NCI-H146 treated with DMSO at 0.1 percent for 48 hours (cell line): Measurements from ENCODE around the gene PRKRIP1.
"Not testable (repeated sequence)": the region's sequence is repeated elsewhere in the genome, so short reads cannot be mapped to it uniquely, and the experiment has no call there.

Experiments used
- DNase-seq: peaks from one replicate; lab custom pipeline; 2025; ENCODE audit not compliant: unreplicated experiment; lab: John Stamatoyannopoulos, UW

The PRKRIP1 gene

DNA sequence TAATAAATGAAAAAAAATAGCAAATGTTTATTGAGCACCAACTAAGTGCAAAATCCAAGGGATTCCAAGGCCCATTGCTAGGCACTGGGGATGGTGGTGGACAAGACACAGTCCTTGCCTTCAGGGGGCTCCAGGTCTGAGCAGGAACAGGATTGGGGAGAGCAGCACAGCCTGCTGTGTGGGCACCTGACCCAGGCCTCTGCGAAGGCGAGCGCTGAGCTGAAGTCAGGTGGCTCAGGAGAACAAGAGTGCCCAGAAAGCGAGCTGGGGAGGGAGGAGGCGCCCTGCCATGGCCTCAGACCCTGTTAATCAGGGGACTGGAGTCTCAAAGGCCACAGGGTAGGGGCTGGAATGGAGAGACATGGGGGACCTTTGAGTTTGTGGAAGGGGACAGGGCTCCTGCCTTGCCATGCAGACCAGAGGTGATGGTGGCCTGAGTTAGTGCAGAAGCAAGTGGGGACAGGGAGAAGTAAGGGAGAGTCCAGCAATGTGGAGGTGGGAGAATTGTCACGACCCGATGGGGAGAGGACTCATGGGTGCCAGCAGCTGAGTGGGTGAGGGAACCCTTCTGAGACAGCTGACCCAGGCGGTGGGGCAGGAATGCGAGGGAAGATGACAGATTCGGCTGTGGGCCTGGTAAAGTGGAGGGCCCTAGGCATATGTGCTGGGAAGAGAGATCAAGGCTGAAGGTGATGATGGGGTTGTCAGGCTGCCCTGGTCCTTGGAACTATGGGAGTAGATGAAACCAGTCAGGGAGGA lies 33.2 kb downstream of the PRKRIP1 start:
- DNase-seq: no peak

DNA sequence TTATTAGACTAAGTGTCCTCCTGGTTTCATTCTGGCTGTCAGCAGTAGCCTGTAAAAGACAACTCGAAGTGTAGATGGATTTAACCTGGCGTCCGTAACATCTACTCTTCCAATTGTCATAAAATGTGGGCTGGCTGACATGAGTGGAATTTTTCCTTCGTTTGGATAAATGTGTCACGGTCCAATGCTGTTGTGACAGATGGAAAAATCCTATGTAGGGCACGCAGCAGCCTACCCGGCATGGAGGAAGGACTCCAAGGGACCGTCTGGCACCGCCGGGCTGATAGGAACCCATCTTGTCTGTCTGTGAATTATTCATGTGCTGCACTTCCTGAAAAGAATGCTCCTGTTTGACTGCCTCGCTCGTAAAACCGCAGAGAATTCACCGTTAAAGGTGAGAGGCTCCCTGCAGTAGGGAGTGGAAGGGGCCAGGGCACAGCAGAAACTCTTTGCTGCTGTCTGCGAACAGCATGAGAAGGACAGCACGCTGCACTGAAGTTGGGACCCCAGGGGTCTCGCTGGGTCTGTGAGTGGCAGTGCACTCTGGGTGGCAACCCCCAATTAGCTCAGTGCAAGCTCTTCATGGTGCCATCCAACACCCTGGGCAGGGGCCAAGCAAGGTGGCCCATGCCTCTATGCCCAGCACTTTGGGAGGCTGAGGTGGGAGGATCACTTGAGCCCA lies 35.6 kb downstream of the PRKRIP1 start:
- no peak for DNase-seq

DNA sequence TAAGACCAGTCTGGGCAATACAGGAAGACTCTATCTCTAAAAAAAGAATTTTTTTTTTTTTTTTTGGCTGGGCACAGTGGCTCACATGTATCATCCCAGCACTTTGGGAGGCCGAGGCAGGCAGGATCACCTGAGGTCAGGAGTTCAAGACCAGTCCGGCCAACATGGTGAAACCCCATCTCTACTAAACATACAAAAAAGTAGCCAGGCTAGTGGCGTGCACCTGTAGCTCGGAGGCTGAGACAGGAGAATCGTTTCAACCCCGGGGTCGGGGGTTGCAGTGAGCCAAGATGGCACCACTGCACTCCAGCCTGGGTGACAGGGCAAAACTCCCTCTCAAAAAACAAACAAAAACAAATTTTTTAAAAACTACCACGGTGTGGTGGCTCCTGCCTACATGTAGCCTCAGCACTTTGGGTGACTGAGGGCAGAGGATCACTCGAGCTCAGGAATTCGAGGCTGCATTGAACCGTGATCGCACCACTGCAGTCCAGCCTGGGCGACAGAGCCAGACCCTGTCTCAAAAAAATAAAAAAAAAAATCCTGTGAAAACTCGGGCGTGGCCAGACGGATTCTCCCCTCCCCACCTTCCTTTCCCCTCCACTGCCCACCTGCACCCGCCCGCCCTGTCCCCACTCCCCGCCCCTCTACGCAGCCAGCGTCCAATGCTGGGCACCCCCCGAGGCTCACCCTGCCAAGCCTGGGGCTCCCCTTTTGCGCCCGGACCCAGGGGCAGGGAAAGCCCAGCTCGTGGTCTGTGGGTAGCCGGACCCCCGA lies 36.5 kb downstream of the PRKRIP1 start:
- peak; percentile 27 for DNase-seq

DNA sequence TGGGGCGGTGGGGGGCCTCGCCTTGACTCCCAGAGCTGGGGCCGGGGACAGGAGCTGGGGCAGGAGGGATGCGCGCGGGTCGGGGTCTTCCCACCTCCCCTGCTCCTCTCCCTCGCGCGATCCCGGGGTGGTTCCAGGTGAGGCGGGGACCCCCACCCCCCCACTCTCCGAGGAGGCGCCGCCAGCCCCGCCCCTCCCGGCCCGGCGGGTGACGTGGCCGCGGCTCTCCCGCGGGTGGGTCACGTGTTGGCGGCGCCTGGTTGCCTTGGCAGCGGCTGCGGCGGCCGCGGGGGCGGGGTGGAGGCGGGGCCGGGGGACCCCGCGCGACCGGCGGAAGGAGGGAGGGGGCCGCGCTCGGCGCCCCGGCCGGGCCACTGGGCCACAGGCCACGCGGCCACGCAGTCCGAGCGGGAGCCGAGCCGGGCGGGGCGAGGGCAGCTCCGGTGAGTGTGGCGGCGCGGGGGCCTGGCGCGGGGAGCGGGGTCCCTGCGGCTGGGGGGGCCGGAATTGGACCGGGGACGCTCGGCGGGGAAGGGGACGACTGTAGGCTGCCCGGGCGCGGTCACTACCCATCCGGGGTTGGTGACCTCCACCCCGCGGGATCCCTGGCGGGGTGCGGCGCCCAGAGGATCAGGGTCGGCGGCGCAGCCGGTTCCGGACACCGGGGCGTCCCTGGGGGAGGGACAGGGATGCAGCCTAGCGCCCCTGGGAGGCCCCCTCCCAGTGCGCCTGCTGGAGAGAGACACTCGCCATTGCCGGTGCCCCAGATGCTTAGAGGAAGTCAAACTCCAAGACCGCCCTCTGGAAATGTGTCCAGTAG lies 37.3 kb downstream of the PRKRIP1 start, which contains the start of gene ORAI2:
TSS of gene ORAI2 (plus strand) at position 357 of the 820 bp plus-strand sequence. CDS start 5,382 bp downstream, outside the sequence.
- peak; percentile 38 for DNase-seq

DNA sequence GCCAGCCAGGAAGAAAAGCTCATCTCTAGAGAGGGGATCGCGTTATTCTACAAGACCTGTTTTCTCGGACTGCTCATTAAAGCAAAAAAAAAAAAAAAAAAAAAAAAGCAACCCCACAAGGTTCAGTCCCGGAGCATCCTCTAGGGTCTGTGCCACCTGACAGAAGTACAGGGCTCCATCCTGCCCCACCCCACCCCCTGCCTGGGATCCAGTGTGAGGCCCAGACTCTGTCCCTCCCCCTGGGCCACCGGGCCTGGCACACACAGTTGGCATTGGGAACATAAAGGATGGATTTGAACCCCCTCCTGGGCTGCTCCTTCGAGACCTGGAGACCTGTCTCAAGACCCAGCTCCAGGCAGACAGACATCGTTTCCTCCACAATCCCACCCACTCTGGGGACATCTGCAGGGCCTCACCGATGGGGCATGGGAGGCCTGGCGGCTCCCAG lies 37.9 kb downstream of the PRKRIP1 start:
- no peak for DNase-seq

DNA sequence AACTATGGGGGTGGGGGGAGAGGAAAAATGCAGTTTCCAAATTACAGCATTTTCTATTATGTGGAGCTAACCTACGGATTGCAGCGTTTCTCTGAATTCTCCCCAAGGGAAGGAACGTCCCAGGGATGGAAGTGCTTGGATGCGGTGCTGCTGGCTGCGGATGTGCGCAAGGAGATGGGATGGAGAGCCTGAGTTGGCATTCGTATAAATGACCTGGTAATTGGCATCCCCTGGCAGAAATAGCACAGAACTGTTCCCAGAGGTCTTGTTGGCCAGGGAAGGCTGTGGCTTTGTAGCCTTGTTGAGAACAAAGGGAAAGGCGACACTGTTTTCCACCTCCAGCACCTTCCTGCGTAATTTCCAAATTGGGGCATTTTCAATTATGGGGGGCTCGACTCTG lies 40.0 kb downstream of the PRKRIP1 start:
- no peak for DNase-seq

DNA sequence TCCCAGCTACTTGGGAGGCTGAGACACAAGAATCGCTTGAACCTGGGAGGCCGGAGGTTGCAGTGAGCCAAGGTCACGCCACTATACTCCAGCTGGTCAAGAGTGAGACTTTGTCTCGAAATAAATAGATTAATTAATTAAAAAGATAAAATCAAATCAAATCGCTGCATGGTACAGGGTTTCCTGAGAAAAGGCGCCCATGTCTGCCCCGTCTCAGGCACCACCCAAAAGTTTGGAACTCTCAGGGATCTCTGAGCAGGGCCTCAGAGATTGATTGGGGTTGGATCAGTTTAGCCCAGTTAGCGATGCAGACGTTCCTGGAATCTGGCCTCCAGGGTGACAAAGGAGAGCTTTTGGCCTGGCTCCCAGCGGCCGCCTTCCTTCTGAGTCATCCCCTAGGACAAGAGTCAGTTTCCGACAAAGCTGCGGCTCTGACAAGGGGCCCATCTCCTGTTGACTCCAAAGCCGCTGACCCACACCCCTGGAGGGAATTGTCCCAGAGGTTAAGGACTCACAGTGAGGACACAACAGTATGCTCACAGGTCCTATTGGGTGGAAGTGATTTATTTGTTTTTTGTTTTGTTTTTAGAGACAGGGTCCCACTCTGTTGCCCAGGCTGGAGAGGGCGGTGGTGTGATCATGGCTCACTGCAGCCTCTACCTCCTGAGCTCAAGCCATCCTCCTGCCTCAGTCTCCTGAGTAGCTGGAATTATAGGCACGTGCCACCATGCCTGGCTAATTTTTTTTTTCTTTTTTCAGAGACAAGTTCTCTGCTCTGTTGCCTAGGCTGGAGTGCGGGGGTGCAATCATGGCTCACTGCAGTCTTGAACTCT lies 44.0 kb downstream of the PRKRIP1 start:
- no peak for DNase-seq

DNA sequence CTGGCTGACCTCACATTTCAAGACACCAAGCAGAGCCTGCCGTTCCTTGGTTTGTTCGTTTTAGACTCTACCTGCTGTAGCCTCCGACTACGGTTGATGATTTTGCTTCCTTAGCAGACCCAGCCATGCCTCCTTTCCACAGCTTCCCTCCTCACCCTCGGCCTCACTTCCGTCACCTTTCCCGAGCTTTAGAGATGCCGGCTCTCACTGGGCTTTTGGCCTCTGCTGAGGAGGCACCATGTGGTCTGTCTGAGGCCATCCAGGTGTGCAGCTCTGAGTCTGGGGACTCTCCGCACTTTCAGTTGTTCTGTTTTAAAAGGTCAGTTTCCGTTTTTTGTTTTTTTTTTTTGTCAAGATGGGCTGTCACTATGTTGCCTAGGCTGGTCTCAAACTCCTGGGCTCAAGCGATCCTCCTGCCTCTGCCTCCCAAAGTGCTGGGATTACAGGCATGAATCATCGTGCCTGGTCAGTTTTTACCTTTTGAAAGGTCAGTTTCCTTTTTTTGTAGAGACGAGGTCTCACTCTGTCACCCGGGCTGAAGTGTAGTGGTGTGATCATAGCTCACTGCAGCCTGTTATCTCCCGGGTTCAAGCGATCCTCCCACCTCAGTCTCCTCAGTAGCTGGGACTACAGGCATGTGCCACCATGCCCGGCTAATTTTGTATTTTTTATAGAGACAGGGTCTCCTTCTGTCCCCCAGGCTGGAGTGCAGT lies 49.0 kb downstream of the PRKRIP1 start:
- DNase-seq: no peak

DNA sequence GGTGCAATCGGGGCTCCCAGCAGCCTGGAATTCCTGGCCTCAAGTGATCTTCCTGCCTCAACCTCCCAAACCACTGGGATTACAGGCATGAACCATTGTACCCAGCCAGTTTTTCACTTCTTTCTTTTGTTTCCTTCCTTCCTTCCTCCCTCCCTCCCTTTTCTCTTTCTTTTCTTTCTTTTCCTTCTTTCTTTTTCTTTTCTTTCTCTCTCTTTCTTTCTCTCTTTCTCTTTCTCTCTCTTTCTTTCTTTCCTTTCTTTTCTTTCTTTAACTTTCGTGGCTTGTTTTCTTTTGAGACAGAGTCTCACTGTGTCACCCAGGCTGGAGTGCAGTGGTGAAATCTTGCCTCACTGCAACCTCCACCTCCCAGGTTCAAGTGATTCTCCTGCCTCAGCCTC lies 49.5 kb downstream of the PRKRIP1 start:
- no peak for DNase-seq

DNA sequence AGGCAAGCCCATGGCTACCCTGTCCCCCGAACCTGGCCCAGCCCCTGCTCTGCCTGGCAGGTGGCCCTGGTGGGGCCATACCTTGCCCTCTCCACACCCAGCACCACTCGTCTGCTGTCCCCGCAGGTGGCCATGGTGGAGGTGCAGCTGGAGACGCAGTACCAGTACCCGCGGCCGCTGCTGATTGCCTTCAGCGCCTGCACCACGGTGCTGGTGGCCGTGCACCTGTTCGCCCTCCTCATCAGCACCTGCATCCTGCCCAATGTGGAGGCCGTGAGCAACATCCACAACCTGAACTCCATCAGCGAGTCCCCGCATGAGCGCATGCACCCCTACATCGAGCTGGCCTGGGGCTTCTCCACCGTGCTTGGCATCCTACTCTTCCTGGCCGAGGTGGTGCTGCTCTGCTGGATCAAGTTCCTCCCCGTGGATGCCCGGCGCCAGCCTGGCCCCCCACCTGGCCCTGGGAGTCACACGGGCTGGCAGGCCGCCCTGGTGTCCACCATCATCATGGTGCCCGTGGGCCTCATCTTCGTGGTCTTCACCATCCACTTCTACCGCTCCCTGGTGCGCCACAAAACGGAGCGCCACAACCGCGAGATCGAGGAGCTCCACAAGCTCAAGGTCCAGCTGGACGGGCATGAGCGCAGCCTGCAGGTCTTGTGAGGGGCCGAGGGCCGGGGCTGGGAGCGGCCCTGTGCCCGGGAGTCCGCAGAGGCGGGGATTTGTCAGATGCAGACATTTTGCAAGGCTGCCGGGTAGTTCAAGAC lies 50.4 kb downstream of the PRKRIP1 start:
- DNase-seq: no peak

DNA sequence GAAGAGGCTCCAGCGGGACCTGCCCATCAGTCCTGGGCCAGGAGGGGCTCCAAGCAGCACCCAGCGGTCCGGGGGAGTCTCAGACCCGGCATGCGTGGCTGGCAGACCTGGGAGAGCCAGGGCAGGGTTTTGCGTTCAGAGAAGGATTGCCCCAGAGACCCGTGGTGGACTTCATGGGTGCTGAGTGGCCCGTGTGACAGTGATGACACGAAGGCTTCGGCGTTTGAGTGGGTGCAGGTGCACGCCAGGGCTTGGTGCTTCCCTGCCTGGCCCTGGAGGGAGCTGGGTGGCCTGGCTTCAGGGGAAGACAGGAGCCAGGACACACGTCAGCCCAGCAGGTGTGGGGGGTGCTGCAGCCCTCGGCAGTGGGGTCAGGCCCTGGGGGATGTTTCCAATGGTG lies 51.1 kb downstream of the PRKRIP1 start:
- DNase-seq: no peak

DNA sequence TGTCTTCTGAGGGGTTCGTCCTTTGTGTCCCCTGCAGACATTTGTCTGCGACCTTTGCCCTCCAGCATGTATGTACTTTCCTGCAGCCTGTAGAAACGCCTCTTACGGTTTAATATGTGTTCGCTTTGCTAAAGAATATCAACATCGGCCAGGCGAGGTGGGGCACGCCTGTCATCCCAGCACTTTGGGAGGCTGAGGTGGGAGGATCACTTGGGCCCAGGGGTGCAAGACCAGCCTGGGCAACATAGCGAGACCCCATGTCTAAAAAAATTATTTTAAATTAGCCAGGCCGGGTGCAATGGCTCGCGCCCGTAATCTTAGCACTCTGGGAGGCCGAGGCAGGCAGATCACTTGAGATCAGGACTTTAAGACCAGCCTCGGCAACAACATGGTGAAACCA lies 53.0 kb downstream of the PRKRIP1 start:
- DNase-seq: no peak

DNA sequence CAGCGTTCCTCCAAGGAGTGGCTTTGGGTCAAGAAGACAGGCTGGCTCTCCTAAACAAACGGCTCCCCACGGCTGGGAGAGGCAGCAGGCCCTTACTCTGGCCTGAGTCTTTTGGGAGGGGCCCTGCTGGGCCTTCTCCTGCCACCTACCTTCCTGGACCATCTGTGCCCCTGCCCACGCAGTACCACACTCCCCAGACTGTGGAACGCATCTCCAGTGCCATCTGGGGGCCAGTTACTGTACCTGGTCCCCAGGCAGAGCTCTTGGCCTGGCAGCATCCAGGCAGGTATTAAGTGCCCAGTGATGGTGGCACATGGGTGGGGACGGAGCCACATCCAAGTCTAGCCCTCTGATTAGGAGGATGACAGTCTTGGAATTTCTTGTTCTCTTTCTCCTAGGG lies 54.1 kb downstream of the PRKRIP1 start:
- DNase-seq: no peak

DNA sequence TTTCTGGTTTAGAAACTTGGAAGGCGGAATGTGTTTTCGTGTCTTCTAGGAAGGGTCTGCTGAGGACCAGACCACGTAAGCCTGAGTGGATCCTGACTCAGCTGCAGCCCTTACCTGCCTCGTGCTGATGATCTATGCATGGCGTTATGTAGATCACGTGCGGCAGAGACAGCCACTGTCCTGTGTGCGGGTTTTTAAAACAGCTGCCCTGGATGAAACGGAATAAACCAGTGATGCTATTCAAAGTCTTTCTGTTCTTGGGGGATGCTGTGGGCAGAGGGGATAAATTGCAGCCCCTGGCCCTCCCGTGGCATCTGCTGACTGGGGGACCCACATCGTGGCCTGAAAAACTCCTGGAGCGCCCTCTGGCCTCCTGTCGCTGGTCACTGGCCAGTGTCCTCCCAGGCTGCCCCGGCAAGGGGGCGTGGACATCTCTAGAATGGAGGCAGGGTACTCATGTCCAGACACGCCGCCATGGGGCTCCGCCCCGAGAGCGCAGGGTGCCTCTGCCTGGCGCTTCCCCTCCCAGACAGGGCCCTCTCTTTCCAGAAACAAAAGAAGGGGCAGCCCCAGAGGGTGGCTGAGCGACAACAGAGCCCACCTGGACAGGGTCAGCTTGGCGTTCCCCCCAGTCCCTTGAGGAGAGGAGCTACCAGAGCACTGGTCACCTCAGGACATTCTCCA lies 55.4 kb downstream of the PRKRIP1 start:
- DNase-seq: peak; percentile 87

DNA sequence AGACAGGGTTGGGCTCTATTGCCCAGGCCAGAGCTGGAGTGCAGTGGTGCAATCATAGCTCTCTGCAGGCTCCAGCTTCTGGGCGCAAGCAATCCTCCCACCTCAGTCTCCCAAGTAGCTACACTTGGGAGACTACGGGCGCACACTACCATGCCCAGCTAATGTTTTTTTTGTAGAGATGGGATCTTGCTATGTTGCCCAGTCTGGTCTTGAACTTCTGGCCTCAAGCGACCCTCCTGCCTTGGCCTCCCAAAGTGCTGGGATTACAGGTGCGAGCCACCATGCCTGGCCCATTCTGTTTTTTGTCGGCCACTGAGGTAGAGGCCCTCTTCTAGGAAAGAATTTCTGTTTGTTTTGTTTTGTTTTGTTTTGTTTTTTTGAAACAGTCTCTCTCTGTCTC lies 56.3 kb downstream of the PRKRIP1 start:
- no peak for DNase-seq

DNA sequence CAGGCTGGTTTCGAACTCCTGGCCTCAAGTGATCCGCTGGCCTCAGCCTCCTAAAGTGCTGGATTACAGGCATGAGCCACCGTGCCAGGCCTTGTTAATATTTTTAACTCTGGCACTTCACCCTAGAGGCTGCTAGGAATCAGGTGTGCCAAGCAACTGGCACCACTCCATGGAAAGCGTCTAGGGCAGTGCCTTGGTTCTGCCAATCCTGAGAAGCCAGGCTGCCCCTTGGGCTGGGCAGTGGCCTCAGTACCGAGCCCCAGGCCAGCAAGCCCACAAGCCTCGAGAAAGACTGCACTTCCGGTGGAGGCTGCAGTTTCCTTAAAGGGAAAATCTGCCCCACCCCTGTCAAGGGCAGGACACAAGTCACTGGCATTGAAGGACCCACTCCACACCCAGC lies 57.2 kb downstream of the PRKRIP1 start:
- DNase-seq: no peak

DNA sequence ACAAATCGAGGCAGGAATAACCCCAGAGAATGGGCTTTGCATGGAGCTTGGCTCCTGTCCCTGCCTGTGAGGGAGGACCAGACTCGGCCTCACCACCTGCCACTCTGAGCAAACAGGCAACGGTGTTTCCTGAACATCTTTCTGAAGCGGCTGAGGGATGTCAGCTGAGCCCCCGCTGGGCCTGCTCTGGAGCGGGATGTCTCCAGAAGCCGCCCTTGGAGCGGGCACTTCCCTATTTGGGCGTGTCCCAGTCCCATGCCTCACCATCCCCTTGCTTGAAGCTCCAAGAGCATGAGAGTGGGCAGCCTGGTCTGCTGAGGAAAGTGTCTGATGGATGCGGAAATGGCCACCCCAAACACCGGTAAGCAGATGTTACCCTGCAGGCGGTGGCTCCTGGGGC lies 58.3 kb downstream of the PRKRIP1 start:
- DNase-seq: peak; percentile 19

DNA sequence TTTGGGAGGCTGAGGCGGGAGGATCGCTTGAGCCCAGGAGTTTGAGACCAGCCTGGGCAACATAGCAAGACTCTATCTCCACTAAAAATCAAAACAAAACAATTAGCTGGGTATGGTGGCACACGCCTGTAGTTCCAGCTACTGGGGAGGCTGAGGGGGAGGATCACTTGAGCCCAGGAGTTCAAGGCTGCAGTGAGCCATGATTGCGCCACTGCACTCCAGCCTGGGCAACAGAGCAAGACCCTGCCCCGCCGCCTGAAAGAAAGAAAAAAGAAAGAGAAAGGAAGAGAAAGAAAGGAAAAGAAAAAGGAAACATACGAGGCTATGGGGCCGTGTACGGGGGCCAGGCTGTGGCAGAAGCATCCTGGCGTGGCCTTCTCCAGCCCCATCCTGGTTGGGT lies 58.8 kb downstream of the PRKRIP1 start:
- DNase-seq: not testable (repeated sequence)
